Measurements from ENCODE around the gene CAPN12. TPM values are rescaled to one million over a fixed set of nuclear protein-coding genes. Genes with fewer than 3 reads are reported as not detected.

CAPN12 gene
- polyA plus RNA-seq, 1 of the 3 experiments (the other 2 are of a cell fraction): 3.0 TPM

DNA sequence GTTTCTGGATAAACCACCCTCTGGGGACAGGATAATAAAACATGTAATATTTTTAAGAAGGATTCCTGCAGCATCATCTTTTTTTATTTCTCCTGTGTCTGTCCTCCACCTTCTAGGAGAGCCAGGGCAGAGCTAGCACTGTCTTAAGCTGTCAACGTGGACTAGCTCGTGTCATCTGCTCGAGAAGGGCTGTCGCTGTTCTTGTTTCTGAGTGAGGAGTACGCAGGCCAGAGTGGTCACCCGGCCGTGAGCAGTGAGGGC, 13.9 kb downstream of the CAPN12 start:
- Histone ChIP-seq H4K20me1 (ENCODE audit: insufficient read depth) (peaks cover 10% of the 10 kb centered on the region; the same call in 1 of the 2 replicates), H3K27ac (ENCODE audit: low read depth in 2 of 2, low read length in 1 of 2) (no peak overlapping the region), H3K27me3 (ENCODE audit: insufficient read depth) (no peaks in the 10 kb centered on the region), H3K4me2 (no peak overlapping the region), H3K9me3 (no peaks in the 10 kb centered on the region), H3K9me2 (no peaks in the 10 kb centered on the region), H3K36me3 (replicated peaks in 1 of 2; ENCODE audit: control insufficient read depth in 1 of 2, insufficient read depth in 2 of 2, low read length in 1 of 2) (peaks cover 36 to 56% of the 10 kb centered on the region in 2 experiments), H3K4me1 (ENCODE audit: control insufficient read depth in 1 of 2, insufficient read depth in 2 of 2, low read depth in 1 of 2, low read length in 1 of 2) (peaks cover 3 to 12% of the 10 kb centered on the region in 2 experiments; a peak in 3 of 4 replicates), H3K79me2 (ENCODE audit: insufficient read depth) (no peaks in the 10 kb centered on the region; the same call in 1 of the 2 replicates), H2AFZ (ENCODE audit: low read depth) (no peak overlapping the region), H3F3A (replicated peaks; ENCODE audit: insufficient read depth) (peaks cover 56% of the 10 kb centered on the region), H3K4me3 (ENCODE audit: low read depth in 2 of 2, low read length in 1 of 2) (no peak overlapping the region), H3K9ac (no peak overlapping the region)
- WGBS (ENCODE audit: low lambda C conversion rate): 97% methylated on average over 7 of the region's 7 CpGs
- ChIA-PET CTCF (interaction anchor here (0.6 to 1.6 kb wide), 15 partner anchors 11 to 328 kb away, joined by 3 to 6 read pairs (median 3); partner anchors contain the start of genes CAPN12, FAM98C, MRPS12 and SARS2), POLR2A (interaction anchor here (0.5 kb wide), 1 partner anchor 102 kb away, joined by 4 read pairs; no protein-coding TSS in a partner anchor)
- DNase-seq: no peak
- TF ChIP-seq NRF1 (IDR thresholded peaks at IDR 0.05; ENCODE audit: low read depth, low read length): no peak
- TF ChIP-seq ELF1 (IDR thresholded peaks at IDR 0.05): no peak
- TF ChIP-seq FOXJ3 (CRISPR knock-in tag; IDR thresholded peaks at IDR 0.05): no peak
- TF ChIP-seq FOSL2 (IDR thresholded peaks at IDR 0.05; ENCODE audit: borderline replicate concordance, low read depth): no peak
- no peak for TF ChIP-seq RCOR1 (IDR thresholded peaks at IDR 0.05; ENCODE audit: low read length)
- TF ChIP-seq, protein P1, sequence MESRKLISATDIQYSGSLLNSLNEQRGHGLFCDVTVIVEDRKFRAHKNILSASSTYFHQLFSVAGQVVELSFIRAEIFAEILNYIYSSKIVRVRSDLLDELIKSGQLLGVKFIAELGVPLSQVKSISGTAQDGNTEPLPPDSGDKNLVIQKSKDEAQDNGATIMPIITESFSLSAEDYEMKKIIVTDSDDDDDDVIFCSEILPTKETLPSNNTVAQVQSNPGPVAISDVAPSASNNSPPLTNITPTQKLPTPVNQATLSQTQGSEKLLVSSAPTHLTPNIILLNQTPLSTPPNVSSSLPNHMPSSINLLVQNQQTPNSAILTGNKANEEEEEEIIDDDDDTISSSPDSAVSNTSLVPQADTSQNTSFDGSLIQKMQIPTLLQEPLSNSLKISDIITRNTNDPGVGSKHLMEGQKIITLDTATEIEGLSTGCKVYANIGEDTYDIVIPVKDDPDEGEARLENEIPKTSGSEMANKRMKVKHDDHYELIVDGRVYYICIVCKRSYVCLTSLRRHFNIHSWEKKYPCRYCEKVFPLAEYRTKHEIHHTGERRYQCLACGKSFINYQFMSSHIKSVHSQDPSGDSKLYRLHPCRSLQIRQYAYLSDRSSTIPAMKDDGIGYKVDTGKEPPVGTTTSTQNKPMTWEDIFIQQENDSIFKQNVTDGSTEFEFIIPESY (IDR thresholded peaks at IDR 0.05; ENCODE audit: borderline replicate concordance, low read depth): no peak
- TF ChIP-seq TAF1 (IDR thresholded peaks at IDR 0.05; ENCODE audit: borderline replicate concordance, low read depth, low read length): no peak

DNA sequence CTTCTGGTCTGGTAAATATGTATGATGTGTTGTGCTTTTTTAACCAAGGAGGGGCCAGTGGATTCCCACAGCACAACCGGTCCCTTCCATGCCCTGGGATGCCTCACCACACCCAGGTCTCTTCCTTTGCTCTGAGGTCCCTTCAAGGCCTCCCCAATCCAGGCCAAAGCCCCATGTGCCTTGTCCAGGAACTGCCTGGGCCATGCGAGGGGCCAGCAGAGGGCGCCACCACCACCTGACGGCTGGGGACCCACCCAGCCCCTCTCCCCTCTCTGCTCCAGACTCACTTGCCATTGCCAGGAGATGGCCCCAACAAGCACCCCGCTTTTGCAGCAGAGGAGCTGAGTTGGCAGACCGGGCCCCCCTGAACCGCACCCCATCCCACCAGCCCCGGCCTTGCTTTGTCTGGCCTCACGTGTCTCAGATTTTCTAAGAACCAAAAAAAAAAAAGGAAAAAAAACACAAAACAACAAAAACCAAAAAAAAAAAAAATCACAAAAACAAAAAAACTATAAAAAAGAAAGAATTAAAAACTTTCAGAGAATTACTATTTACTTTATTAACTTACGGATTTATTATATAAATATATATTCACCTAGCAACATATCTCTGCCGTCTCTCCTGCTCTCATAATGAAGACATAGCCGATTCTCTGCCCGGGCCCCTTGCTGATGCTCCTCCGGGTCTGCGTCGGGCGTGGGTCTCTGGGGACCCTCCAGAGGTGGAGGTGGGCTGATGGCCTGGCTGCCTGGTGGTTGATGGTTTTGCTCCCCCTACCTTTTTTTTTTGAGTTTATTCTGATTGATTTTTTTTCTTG, 14.4 kb downstream of the CAPN12 start:
- ChIA-PET CTCF (interaction anchor here (0.6 to 1.6 kb wide), 13 partner anchors 11 to 327 kb away, joined by 3 to 6 read pairs (median 3); partner anchors contain the start of genes CAPN12, FAM98C, MRPS12 and SARS2), POLR2A (interaction anchor here (0.5 kb wide), 1 partner anchor 102 kb away, joined by 4 read pairs; no protein-coding TSS in a partner anchor)
- TF ChIP-seq, protein P2, sequence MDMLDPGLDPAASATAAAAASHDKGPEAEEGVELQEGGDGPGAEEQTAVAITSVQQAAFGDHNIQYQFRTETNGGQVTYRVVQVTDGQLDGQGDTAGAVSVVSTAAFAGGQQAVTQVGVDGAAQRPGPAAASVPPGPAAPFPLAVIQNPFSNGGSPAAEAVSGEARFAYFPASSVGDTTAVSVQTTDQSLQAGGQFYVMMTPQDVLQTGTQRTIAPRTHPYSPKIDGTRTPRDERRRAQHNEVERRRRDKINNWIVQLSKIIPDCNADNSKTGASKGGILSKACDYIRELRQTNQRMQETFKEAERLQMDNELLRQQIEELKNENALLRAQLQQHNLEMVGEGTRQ (IDR thresholded peaks at IDR 0.05; ENCODE audit: borderline replicate concordance, low read depth, low read length): no peak
- TF ChIP-seq, protein P3, sequence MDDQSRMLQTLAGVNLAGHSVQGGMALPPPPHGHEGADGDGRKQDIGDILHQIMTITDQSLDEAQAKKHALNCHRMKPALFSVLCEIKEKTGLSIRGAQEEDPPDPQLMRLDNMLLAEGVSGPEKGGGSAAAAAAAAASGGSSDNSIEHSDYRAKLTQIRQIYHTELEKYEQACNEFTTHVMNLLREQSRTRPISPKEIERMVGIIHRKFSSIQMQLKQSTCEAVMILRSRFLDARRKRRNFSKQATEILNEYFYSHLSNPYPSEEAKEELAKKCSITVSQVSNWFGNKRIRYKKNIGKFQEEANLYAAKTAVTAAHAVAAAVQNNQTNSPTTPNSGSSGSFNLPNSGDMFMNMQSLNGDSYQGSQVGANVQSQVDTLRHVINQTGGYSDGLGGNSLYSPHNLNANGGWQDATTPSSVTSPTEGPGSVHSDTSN (IDR thresholded peaks at IDR 0.05): no peak
- TF ChIP-seq, protein P1 (IDR thresholded peaks at IDR 0.05; ENCODE audit: borderline replicate concordance, low read depth): no peak
- TF ChIP-seq TCF12 (IDR thresholded peaks at IDR 0.05) (no peak), RXRA (IDR thresholded peaks at IDR 0.05; ENCODE audit: borderline replicate concordance, low read depth) (no peak), SMC3 (IDR thresholded peaks at IDR 0.05; ENCODE audit: low read depth, low read length) (peak; percentile 65), FOSL2 (IDR thresholded peaks at IDR 0.05; ENCODE audit: borderline replicate concordance, low read depth) (no peak), RAD21 (IDR thresholded peaks at IDR 0.05; ENCODE audit: low read length) (peak; percentile 71)
- TF ChIP-seq, protein P4, sequence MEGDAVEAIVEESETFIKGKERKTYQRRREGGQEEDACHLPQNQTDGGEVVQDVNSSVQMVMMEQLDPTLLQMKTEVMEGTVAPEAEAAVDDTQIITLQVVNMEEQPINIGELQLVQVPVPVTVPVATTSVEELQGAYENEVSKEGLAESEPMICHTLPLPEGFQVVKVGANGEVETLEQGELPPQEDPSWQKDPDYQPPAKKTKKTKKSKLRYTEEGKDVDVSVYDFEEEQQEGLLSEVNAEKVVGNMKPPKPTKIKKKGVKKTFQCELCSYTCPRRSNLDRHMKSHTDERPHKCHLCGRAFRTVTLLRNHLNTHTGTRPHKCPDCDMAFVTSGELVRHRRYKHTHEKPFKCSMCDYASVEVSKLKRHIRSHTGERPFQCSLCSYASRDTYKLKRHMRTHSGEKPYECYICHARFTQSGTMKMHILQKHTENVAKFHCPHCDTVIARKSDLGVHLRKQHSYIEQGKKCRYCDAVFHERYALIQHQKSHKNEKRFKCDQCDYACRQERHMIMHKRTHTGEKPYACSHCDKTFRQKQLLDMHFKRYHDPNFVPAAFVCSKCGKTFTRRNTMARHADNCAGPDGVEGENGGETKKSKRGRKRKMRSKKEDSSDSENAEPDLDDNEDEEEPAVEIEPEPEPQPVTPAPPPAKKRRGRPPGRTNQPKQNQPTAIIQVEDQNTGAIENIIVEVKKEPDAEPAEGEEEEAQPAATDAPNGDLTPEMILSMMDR (IDR thresholded peaks at IDR 0.05): peak; percentile 82
- Histone ChIP-seq H3K4me3 (ENCODE audit: low read depth in 2 of 2, low read length in 1 of 2) (peak overlapping the region in 1 of 2 experiments; percentile 19; a peak in 1 of 4 replicates), H4K20me1 (ENCODE audit: insufficient read depth) (peaks cover 10% of the 10 kb centered on the region; the same call in 1 of the 2 replicates), H3K9me3 (no peaks in the 10 kb centered on the region), H3F3A (replicated peaks; ENCODE audit: insufficient read depth) (peaks cover 51% of the 10 kb centered on the region), H3K4me1 (ENCODE audit: control insufficient read depth in 1 of 2, insufficient read depth in 2 of 2, low read depth in 1 of 2, low read length in 1 of 2) (peaks cover 0 to 12% of the 10 kb centered on the region in 2 experiments; a peak in 2 of 4 replicates), H3K4me2 (no peak overlapping the region), H3K27me3 (ENCODE audit: insufficient read depth) (no peaks in the 10 kb centered on the region), H3K36me3 (replicated peaks in 1 of 2; ENCODE audit: control insufficient read depth in 1 of 2, insufficient read depth in 2 of 2, low read length in 1 of 2) (peaks cover 42 to 62% of the 10 kb centered on the region in 2 experiments), H2AFZ (ENCODE audit: low read depth) (no peak overlapping the region), H3K9me2 (no peaks in the 10 kb centered on the region), H3K27ac (ENCODE audit: low read depth in 2 of 2, low read length in 1 of 2) (no peak overlapping the region), H3K79me2 (ENCODE audit: insufficient read depth) (no peaks in the 10 kb centered on the region; the same call in 1 of the 2 replicates), H3K9ac (no peak overlapping the region)
- 87% methylated on average over 12 of the region's 17 CpGs for WGBS (ENCODE audit: low lambda C conversion rate)
- peak; percentile 91 for DNase-seq
